SHP77 treated with DMSO at 0.1 percent for 48 hours (cell line): ENCODE results near the gene MYO1F.

Source experiments
- DNase-seq: peaks from one replicate; lab custom pipeline; 2025; lab: John Stamatoyannopoulos, UW

The MYO1F gene

DNA sequence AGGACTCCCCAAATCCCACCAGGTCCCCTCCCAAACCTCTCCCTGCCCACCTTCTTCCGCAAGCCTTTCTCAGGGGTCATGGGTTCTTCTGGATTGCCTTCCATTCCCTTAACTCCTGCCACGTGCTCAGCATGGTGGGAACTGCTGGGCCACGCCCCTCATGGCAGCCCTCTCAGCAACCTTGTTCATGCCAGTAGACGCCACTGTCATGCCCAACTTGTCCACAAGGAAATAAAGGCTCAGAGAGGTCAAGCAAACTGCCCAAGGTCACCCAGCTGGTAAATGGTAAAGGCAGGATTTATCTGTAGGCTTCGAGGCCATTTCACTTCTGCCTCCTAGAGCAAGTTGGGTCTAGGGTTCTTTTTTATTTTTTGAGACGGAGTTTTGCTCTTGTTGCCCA lies 85.7 kb downstream of the MYO1F start:
- no peak for DNase-seq

DNA sequence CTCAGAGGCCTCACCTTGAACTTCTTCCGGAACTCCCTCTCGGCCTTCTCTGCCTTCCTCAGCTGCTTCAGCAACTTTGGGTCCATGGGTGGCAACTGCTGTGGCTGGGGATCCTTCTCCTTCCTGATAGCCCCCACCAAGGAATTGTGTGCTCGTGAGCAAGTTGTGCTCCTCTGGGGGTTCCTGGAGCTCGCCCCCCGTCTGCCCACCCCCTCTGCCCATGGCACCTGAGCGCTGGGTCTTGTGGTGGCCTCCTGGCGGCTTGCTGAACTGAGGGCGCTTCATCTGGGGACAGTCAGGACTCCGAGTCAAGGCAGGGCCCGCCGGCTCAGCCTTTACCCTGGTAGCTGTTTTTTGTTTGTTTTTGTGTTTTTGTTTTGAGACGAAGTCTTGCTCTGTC lies 86.4 kb downstream of the MYO1F start:
- DNase-seq: no peak

DNA sequence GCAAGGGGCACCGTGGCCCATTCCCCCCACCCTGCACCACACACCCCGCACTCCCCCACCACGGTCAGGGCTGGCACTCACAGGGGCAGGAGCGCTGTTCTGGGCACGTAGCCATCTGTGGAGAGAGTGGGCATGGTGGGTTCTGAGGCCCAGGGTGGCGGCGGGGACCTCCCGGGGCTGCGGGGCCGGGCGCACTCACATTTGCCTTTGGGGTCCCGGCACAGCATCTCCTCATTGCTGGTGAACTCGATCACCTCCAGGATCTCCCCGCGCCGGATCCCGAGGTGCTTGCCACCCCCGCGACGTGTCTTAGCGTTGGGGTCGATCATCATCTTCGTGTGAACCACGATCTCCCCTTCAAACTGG lies 86.9 kb downstream of the MYO1F start:
- DNase-seq: no peak

DNA sequence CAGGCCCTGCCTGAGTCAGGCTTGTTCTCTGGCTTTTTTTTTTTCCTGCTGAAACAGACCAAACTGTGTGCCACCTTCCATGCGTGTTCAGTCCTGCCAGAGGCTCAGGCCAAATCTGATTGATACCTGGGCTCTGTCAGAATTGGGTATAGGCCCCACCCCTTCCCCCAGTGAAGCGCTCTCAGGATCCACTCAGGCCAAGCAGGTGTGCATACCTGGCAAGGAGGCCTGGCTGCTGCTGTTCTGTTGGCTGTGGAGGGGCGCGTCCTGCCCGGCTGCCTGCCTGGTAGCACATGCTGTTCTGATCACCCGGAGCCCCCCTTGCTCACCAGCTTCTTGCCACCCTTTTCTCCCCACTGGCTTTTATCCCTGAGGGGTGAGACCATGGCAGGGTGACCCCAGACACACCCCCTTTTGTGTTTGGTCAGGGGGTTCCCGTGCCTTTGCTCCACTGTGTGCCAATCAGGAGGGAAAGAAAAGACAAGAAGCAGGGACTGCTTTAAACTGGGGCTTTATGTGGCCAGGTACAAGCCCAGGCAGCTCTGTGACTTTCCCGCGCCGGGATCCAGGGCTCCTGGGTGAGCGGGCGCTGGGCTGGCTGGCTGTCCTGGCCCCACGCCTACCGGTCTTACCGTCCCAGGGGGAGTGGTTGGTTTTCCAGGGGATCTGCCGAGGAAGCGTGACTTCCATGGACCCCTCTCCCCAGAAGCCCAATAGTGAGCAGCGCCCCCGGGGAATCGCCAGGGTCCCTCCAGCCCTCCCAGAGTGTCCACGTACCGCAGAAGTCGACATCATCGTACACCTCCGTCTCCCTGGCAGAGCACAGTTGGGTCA lies 87.5 kb downstream of the MYO1F start:
- DNase-seq: no peak

DNA sequence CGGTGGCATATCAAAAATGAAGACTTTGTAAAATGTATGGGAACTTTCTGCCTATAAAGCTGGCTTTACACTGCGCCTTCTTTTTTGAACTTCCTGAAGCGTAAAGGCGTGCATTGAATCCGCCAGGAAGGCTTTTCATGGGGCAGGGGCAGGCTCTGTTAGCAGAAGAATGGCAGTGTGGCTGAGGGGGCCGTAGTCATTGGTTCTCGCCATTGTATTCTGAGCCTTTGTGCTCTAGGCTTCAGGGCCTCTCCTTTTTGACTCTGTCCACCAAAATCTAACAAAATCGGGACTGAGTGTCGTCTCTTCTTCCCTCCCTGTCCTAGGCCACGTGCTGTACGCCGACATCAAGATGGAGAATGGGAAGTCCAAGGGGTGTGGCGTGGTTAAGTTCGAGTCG lies 88.9 kb downstream of the MYO1F start:
- no peak for DNase-seq

DNA sequence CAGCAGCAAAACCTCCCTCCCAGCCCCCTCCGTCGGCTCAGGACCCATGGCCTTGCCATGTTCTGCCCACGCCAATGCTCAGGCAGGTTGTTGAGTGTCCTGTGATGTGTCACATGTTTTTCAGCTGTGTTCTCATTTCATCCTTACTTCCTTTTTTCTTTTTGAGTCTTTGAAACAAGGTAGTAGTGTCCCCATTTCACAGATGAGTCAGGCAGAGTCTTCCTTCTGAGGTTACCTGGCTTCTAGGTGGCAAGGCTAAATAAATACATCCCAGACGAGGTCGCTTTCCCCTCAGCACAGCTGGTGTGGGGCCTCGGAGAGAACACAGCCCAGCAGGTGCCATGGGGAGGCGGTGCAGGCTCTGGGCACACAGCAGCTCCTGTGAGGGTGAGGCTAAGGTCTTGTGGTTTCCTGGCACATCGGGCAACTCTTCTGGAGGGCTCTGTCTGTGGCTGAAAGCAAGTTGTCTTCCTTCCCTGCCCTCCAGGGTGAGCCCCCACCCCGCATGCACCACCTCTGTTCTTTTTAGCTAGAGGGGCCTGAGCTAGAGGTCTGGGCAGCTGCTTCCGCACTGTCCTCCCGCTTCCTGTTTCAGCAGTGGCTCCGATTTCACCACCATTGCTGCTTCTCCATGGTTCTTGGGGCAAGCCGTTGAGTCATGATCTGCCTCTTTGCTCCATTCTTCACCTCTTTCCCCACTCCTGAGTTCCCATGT lies 89.9 kb downstream of the MYO1F start:
- DNase-seq: no peak

DNA sequence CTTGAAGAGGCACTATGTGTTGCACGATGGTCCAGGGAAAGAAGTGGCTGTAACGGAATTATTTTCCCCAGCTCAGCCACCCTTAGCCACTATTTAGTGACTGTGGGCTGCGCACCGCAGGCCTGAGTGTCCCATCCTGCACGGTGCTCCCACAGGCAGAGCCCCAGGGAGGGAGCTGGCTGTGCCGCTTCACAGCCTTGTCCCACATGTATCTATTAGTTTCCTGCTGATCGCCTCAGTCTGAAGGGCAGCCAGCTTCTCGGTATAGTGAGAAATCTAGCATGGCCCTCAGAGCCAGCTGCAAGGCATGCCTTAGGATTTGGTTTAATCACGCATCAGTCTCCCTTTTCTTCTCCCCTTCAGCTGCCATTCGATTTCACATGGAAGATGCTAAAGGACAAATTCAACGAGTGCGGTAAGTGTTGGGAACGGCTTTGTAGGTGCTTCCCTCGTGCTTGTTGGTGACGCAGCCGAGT lies 90.5 kb downstream of the MYO1F start:
- no peak for DNase-seq

DNA sequence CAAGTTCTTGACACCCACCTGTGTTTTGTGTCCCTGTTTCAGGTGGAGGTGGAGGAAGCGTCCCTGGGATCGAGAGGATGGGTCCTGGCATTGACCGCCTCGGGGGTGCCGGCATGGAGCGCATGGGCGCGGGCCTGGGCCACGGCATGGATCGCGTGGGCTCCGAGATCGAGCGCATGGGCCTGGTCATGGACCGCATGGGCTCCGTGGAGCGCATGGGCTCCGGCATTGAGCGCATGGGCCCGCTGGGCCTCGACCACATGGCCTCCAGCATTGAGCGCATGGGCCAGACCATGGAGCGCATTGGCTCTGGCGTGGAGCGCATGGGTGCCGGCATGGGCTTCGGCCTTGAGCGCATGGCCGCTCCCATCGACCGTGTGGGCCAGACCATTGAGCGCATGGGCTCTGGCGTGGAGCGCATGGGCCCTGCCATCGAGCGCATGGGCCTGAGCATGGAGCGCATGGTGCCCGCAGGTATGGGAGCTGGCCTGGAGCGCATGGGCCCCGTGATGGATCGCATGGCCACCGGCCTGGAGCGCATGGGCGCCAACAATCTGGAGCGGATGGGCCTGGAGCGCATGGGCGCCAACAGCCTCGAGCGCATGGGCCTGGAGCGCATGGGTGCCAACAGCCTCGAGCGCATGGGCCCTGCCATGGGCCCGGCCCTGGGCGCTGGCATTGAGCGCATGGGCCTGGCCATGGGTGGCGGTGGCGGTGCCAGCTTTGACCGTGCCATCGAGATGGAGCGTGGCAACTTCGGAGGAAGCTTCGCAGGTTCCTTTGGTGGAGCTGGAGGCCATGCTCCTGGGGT lies 91.5 kb downstream of the MYO1F start:
- no peak for DNase-seq

DNA sequence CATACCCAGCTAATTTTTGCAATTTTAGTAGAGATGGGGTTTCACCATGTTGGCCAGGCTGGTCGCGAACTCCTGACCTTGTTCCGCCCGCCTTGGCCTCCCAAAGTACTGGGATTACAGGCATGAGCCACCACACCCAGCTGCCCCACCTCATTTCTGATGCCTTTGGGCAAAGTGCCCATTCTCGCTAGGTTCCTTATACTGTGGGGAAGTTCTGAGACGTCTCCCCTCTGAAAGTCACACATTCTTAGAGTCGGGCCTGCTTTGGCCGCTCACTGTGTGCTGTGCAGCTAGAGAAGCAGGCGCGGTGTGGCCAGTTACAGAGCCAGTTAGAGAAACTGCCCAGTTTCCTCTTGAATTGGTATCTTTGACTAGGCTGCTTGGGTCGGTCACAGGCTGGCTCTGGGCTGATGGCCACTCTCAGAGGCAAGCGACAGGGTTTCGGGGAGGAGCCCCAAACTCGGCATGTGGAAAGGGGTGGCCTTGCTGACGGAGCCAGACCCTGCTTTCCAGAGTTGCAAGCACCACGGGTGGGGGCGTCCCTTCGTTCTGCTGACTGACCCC lies 92.8 kb downstream of the MYO1F start:
- DNase-seq: no peak

DNA sequence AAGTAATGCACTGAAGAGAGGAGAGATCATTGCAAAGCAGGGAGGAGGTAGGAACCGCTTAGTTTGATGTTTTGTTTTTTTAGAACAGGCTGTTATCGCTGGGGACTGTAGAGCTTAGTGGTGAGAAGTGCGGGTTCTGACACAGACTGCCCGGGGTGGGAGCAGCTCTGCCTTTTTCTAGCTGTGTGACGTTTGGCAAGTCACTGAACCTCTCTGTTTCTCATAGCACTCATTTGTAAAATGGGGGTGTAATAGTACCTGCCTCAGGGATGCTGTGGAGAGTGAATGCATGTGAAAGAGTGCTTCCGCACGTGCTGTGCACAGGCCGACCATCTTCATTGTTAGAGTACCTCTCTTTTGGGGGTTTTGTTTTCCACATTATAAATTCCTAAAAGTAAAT lies 94.1 kb downstream of the MYO1F start:
- DNase-seq: no peak

DNA sequence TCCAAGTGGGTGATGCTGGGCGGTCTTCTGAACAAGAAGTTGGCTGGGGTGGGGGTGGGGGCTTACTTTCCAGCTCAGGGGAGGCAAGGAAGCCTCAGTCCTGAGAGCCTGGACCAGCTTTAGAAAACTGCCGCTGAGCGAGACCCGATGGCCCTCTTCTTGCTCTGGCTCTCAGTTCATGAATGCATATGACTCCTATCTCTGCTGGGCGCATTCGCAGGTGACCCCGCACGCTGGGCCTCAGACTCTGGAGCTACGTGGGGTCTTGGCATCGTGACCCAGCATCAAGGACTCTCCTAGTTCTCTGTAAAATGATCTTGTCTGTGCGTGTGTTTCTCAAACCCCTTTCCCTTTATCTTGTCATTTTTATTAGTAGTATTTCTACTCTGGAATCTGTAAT lies 94.5 kb downstream of the MYO1F start:
- DNase-seq: no peak

DNA sequence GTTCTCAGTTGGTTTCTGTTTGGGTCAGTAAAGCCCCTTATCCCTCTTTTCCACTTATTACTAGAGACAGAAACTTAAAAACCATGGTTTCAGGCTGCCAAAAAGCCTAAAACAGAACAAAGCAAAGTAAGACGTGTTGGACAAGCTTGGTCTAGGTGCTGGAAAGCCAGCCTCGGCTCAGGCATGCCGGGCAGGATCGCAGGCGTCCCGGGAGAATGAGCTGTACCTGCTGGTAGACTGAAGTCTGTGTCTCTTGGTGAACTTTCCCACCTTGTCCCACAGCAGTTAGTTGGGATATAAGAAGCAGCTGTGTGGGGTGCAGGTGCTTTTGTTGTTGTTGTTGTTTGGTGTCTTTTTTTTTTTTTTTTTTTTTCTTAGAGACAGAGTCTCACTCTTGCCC lies 95.6 kb downstream of the MYO1F start:
- DNase-seq: no peak

DNA sequence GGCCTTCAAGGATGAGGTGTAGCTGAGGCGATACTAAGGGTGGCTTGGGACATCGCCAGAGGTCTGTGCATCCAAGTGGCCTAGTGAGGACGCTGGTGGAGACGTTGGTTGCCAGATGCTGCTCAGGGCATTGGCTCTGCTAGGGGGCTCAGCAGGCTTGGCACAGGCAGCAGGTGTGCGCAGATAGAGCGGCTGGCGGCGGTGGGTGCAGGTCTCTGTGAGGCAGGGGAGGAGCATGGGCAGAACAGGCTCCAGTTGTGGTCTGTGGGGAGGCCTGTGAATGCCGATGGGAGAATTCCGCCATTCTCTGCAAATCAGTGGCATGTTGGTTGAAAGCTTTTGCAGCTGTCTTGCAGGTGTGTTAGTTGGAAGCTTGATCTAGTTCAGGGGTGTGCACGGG lies 96.0 kb downstream of the MYO1F start:
- no peak for DNase-seq

DNA sequence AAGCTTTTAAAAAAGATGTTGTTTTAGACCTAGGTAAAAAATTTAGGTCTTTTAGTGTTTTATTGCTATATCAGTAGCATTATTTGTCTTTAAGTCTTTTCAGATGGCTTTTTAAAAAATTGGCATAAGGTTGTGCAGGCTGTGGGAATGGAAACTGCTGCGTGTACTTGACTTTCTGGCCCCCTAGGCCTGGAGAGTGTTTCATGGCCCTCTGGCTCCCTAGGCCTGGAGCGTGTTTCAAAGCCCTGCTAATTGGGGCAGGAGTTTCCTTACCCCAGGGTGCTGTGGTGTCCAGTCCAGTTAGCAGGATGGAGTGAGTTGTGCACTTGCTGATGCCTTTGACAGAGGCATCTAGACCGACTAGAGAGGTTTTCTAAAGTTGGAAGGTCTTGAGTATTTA lies 98.6 kb downstream of the MYO1F start:
- no peak for DNase-seq

DNA sequence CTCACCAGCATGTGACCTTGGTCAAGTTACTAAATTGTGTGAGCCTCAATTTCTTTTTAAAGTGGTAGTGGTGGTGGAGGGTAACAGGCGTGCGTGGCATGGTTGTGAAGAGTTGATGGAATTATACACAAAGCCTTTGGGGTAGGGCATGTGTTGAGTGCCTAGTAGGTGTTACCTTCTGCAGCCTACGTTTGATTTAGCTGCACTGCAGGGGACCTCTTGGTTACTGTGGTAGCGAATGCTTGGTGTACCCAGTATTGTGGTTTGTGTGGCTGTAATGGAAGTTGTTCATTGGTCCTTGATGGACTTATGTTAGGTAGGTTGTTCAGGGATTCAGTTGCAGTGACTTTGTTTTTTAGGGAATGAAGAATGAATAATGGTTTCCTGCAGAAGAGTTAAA lies 99.4 kb downstream of the MYO1F start:
- no peak for DNase-seq

DNA sequence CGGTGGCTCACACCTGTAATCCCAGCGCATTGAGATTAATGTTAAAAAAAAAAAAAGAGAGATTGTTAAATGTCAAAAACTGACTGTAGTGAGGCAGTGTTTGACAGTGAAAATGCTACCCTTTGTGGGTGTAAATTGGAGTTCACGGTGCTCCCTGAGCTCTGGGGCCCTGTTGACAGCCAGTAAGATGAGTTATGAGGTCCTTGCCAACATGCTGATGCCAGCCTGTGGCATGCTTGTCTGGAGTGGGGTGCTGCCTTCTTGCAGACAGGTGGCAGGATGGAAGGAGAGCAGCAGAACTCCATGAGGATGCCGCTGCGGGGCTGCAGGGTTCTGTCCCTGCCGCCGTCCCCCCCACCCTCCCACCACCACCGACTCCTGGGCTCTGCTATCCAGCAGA lies 100.7 kb downstream of the MYO1F start:
- DNase-seq: no peak

DNA sequence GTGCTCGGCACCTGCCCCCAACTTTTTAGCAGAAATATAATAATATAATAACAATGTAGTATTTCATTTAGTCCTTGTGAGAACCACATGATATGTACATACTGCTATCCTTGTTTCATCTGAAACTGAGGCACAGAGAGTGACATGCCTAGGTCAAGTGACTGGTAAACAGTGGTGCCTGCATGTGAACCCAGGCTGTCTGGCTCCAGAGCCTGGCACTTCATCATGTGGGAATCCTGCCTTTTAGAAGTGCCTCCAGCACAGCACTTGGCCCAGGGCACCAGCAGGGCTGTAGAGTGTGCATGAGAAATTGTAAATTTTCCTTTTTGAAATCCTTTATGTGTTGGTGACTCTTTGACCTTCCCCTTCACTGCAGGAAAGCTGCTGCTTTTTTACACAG lies 102.2 kb downstream of the MYO1F start:
- DNase-seq: no peak

DNA sequence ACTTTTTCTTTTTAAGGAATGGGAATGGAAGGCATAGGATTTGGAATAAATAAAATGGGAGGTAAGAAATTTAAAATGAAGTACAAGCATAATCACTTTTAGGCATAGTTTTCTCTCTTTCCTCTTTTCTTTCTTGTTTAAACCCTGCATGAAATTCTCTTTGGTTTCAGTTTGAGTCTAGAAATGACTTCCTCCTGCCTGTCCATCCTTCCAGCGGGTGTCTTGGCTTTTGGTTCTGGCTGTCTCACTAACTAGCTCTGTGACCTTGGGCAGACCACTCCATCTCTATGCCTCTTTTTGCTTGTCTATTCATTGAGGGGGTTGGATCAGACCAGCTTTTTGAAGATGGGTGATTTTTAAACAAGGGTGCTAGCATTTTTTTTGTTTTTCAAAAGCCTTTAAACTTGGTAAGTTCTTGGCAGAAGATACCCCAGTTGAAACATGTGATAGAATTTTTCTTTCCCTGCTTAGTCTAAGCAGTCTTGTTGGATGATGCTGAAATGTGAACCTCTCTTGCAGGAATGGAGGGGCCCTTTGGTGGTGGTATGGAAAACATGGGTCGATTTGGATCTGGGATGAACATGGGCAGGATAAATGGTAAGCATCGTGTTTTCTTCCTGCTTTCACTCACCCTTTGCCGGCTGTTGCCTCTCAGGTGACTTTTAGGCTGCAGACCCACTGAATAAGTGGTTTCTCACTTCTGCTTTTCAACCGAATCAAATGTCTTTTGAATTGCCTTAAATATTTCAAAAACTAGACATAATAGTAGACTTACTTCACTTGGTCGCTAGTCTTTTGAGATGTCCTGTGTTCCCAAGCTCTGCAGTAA lies 103.4 kb downstream of the MYO1F start:
- no peak for DNase-seq
